H9 (cell line): ENCODE results near the gene L3MBTL4. TPM values are rescaled to one million over a fixed set of nuclear protein-coding genes. Genes with fewer than 3 reads are reported as not detected.

Source experiments
- DNase-seq: peaks from one replicate; pipeline ENCODE4 v3.0.0-alpha.2; 2017
- H2AFZ ChIP-seq: one replicate; pipeline ENCODE4 v1.6.1; 2013; ENCODE audit warnings: mild to moderate bottlenecking, low read length, control low read depth, moderate library complexity
- H2AK5ac ChIP-seq: 2 replicates; pipeline ENCODE4 v1.6.1; 2013; ENCODE audit warnings: low read length, control low read depth, mixed read lengths; ENCODE audit not compliant: insufficient read length
- H2BK120ac ChIP-seq: one replicate; pipeline ENCODE4 v1.6.1; 2013; ENCODE audit warnings: low read depth, mild to moderate bottlenecking, low read length, control low read depth, inconsistent platforms; ENCODE audit not compliant: poor library complexity, severe bottlenecking
- H2BK12ac ChIP-seq: 2 replicates; pipeline ENCODE4 v1.6.1; 2013; ENCODE audit warnings: low read length, control low read depth, mixed read lengths, low read depth; ENCODE audit not compliant: insufficient read length
- H2BK15ac ChIP-seq: 2 replicates; pipeline ENCODE4 v1.6.1; 2013; ENCODE audit warnings: low read depth, low read length, control low read depth
- H2BK20ac ChIP-seq: one replicate; pipeline ENCODE4 v1.6.1; 2013; ENCODE audit warnings: low read depth, mild to moderate bottlenecking, low read length, control low read depth, inconsistent platforms; ENCODE audit not compliant: poor library complexity, severe bottlenecking
- H2BK5ac ChIP-seq: 2 replicates; pipeline ENCODE4 v1.6.1; 2013; ENCODE audit warnings: low read length, control low read depth, mixed read lengths; ENCODE audit not compliant: insufficient read length
- H3K14ac ChIP-seq: 2 replicates; pipeline ENCODE4 v1.6.1; 2013; ENCODE audit warnings: low read length, control low read depth; ENCODE audit not compliant: insufficient read depth
- H3K18ac ChIP-seq: 2 replicates; pipeline ENCODE4 v1.6.1; 2013; ENCODE audit warnings: low read depth, mild to moderate bottlenecking, mixed read lengths, low read length, control low read depth; ENCODE audit not compliant: insufficient read length
- H3K23ac ChIP-seq: 2 replicates; pipeline ENCODE4 v1.6.1; 2013; ENCODE audit warnings: low read length, control low read depth, mixed read lengths, low read depth; ENCODE audit not compliant: insufficient read length
- H3K23me2 ChIP-seq: 2 replicates; pipeline ENCODE4 v1.6.1; 2013; ENCODE audit warnings: low read depth, mild to moderate bottlenecking, mixed read lengths, low read length, control low read depth; ENCODE audit not compliant: insufficient read length, poor library complexity, severe bottlenecking
- H3K27ac ChIP-seq: 2 replicates; pipeline ENCODE4 v1.5.1; 2013; ENCODE audit warnings: low read length, control low read depth, mixed read lengths, low read depth; ENCODE audit not compliant: insufficient read length
- H3K27me3 ChIP-seq: 2 replicates; pipeline ENCODE4 v1.6.1; 2013; ENCODE audit warnings: low read length, control low read depth, inconsistent platforms; ENCODE audit not compliant: insufficient read depth
- H3K4ac ChIP-seq: 2 replicates; pipeline ENCODE4 v1.6.1; 2013; ENCODE audit warnings: low read depth, mild to moderate bottlenecking, control low read depth, inconsistent platforms, low read length, moderate library complexity
- H3K4me1 ChIP-seq: 2 replicates; pipeline ENCODE4 v1.6.1; 2013; ENCODE audit warnings: low read length, control low read depth, inconsistent platforms; ENCODE audit not compliant: insufficient read depth
- H3K4me2 ChIP-seq: 2 replicates; pipeline ENCODE4 v1.6.1; 2013; ENCODE audit warnings: low read length, control low read depth, mixed read lengths; ENCODE audit not compliant: insufficient read length, insufficient read depth
- H3K56ac ChIP-seq: 2 replicates; pipeline ENCODE4 v1.6.1; 2013; ENCODE audit warnings: low read depth, mild to moderate bottlenecking, mixed read lengths, low read length, control low read depth; ENCODE audit not compliant: insufficient read length
- H3K79me1 ChIP-seq: 2 replicates; pipeline ENCODE4 v1.6.1; 2013; ENCODE audit warnings: low read depth, mild to moderate bottlenecking, moderate library complexity, low read length, control low read depth, inconsistent platforms; ENCODE audit not compliant: insufficient read depth, poor library complexity, severe bottlenecking
- H3K79me2 ChIP-seq: 2 replicates; pipeline ENCODE4 v1.6.1; 2013; ENCODE audit warnings: low read length, control low read depth, inconsistent platforms; ENCODE audit not compliant: insufficient read depth
- H3K9ac ChIP-seq: 2 replicates; pipeline ENCODE4 v1.6.1; 2013; ENCODE audit warnings: low read length, control low read depth, mixed read lengths; ENCODE audit not compliant: insufficient read length; ENCODE audit errors: extremely low read depth
- H3K9me3 ChIP-seq: one replicate; pipeline ENCODE4 v1.6.1; 2013; ENCODE audit warnings: low read depth, low read length, inconsistent platforms; ENCODE audit not compliant: control insufficient read depth
- H3T11ph ChIP-seq: one replicate; pipeline ENCODE4 v1.6.1; 2013; ENCODE audit warnings: mild to moderate bottlenecking, low read length, control low read depth, inconsistent platforms
- H4K20me1 ChIP-seq: one replicate; pipeline ENCODE4 v1.6.1; 2013; ENCODE audit not compliant: control insufficient read depth, insufficient read length, insufficient read depth
- H4K5ac ChIP-seq: 2 replicates; pipeline ENCODE4 v1.6.1; 2013; ENCODE audit warnings: low read depth, mild to moderate bottlenecking, mixed read lengths, low read length, control low read depth; ENCODE audit not compliant: insufficient read length
- H4K8ac ChIP-seq: replicated peaks from 2 replicates; pipeline ENCODE4 v1.6.1; 2013; ENCODE audit warnings: low read length, control low read depth, mixed read lengths, low read depth; ENCODE audit not compliant: insufficient read length
- H4K91ac ChIP-seq: 2 replicates; pipeline ENCODE4 v1.6.1; 2013; ENCODE audit warnings: low read depth, mild to moderate bottlenecking, moderate library complexity, mixed read lengths, low read length, control low read depth; ENCODE audit not compliant: insufficient read length
- H3K27ac Mint-ChIP-seq, 3 experiments: 2 replicates in 2 of 3; 3 replicates in 1 of 3; pipeline ENCODE4 v1.8.0; 2020 to 2021; ENCODE audit warnings: mixed read lengths in 3 of 3, mild to moderate bottlenecking in 1 of 3, moderate library complexity in 1 of 3
- H3K27me3 Mint-ChIP-seq: 2 replicates; pipeline ENCODE4 v1.8.0; 2021; ENCODE audit warnings: low read depth, mild to moderate bottlenecking, moderate library complexity, mixed read lengths
- H3K36me3 Mint-ChIP-seq, 3 experiments: 2 replicates in 2 of 3; 3 replicates in 1 of 3; pipeline ENCODE4 v1.8.0; 2020 to 2021; ENCODE audit warnings: low read depth in 3 of 3, mixed read lengths in 3 of 3; ENCODE audit not compliant: insufficient read depth in 1 of 3
- H3K4me1 Mint-ChIP-seq, 2 experiments: 2 replicates each; pipeline ENCODE4 v1.8.0; 2020; ENCODE audit warnings: mixed read lengths in 2 of 2
- H3K4me3 Mint-ChIP-seq, 2 experiments: 2 replicates in 1 of 2; 3 replicates in 1 of 2; pipeline ENCODE4 v1.8.0; 2020 to 2021; ENCODE audit warnings: mild to moderate bottlenecking in 2 of 2, mixed read lengths in 2 of 2, moderate library complexity in 1 of 2
- H3K9me3 Mint-ChIP-seq, 2 experiments: 2 replicates in 1 of 2; 3 replicates in 1 of 2; pipeline ENCODE4 v1.8.0; 2020; ENCODE audit warnings: mild to moderate bottlenecking in 2 of 2, mixed read lengths in 2 of 2, moderate library complexity in 1 of 2
- WGBS: extraction: QIAGEN DNeasy Blood & Tissue Kit; methylation state at CpG from one replicate; pipeline ENCODE4 v1.1.7; 2013; ENCODE audit warnings: missing lambda C conversion rate, low lambda C conversion rate, mixed read lengths; ENCODE audit not compliant: insufficient read length; ENCODE audit errors: extremely low coverage; 5-methylcytosine and 5-hydroxymethylcytosine counted together
- total RNA-seq: library from RNA; stranded (reverse); gene quantifications from 2 replicates; pipeline ENCODE4 v1.2.1, GENCODE V29; 2021
- TF ChIP-seq, protein P1 (sequence below): fragments of 200-600 bp; sonication (generic); conservative IDR thresholded peaks from 3 replicates; pipeline ENCODE4 v1.8.0; 2021; ENCODE audit warnings: antibody characterized with exemption, mild to moderate bottlenecking

Gene L3MBTL4
- total RNA-seq, 1 experiment from 2014 or later, result 1.9 TPM

DNA sequence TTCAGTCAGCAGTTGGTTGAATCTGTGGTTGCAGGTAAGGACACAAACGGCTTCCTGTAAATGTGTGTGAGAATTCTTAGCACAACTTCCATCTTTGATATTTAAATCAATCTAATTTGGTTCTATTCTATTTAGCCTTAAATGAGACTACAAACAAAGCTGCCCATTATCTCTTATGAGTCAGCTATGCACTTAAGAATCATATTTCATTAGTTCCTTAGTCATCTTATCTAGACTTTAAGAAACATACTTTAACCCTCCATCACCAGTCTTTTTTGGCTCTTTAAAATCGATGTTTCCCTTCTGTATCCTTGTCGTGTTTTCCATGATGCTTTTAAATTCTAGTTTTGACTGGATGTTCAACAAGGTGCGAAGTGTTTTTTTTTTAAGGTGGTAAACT is 405.0 kb downstream of the L3MBTL4 start:
- DNase-seq, result no peak
- Histone ChIP-seq H3K27ac (no peak overlapping the region), H4K8ac (no peak overlapping the region), H3K14ac (no peak overlapping the region), H3T11ph (no peak overlapping the region), H2BK20ac (no peak overlapping the region), H3K56ac (no peak overlapping the region), H2AFZ (no peak overlapping the region), H3K27me3 (no peaks in the 10 kb centered on the region), H2AK5ac (no peak overlapping the region), H4K20me1 (no peaks in the 10 kb centered on the region), H2BK120ac (no peak overlapping the region), H3K18ac (no peak overlapping the region), H3K4me1 (no peaks in the 10 kb centered on the region; the same call in 1 of the 2 replicates), H3K23me2 (no peaks in the 10 kb centered on the region), H2BK15ac (no peak overlapping the region), H2BK5ac (no peak overlapping the region), H3K79me2 (no peaks in the 10 kb centered on the region), H3K4me2 (no peak overlapping the region), H4K5ac (no peak overlapping the region), H3K23ac (no peak overlapping the region), H2BK12ac (no peak overlapping the region), H3K4ac (no peak overlapping the region), H3K79me1 (no peaks in the 10 kb centered on the region), H3K9me3 (no peaks in the 10 kb centered on the region), H4K91ac (no peak overlapping the region), H3K9ac (no peak overlapping the region)
- TF ChIP-seq, protein P1, sequence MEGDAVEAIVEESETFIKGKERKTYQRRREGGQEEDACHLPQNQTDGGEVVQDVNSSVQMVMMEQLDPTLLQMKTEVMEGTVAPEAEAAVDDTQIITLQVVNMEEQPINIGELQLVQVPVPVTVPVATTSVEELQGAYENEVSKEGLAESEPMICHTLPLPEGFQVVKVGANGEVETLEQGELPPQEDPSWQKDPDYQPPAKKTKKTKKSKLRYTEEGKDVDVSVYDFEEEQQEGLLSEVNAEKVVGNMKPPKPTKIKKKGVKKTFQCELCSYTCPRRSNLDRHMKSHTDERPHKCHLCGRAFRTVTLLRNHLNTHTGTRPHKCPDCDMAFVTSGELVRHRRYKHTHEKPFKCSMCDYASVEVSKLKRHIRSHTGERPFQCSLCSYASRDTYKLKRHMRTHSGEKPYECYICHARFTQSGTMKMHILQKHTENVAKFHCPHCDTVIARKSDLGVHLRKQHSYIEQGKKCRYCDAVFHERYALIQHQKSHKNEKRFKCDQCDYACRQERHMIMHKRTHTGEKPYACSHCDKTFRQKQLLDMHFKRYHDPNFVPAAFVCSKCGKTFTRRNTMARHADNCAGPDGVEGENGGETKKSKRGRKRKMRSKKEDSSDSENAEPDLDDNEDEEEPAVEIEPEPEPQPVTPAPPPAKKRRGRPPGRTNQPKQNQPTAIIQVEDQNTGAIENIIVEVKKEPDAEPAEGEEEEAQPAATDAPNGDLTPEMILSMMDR, result no peak
- peaks cover 4% of the 10 kb centered on the region in 2 experiments; a peak in 3 of 4 replicates for H3K4me1 Mint-ChIP-seq
- peaks cover 3 to 4% of the 10 kb centered on the region in 2 experiments; a peak in 2 of 5 replicates for H3K9me3 Mint-ChIP-seq
- no peaks in the 10 kb centered on the region for H3K27me3 Mint-ChIP-seq
- no peak overlapping the region for H3K27ac Mint-ChIP-seq
- no CpG with 5 or more reads among the region's 4 CpGs for WGBS
- peaks cover 0 to 9% (median 0%) of the 10 kb centered on the region in 3 experiments; a peak in 4 of 7 replicates for H3K36me3 Mint-ChIP-seq
- no peak overlapping the region for H3K4me3 Mint-ChIP-seq
